Colonic mucosa (tissue), 4 donors: Measurements from ENCODE around the gene RNH1. TPM values are rescaled to one million over a fixed set of nuclear protein-coding genes. Genes with fewer than 3 reads are reported as not detected.
A peak's percentile ranks its signal among the peaks of the same experiment; 100 is the strongest.

Source experiments
- DNase-seq: peaks from one replicate; pipeline ENCODE4 v3.0.0-alpha.2; 2020
- H3K27ac ChIP-seq: fragments of 200-600 bp; one replicate; pipeline ENCODE4 v1.8.0; 2021
- H3K27me3 ChIP-seq: fragments of 200-600 bp; one replicate; pipeline ENCODE4 v1.8.0; 2021
- H3K36me3 ChIP-seq: fragments of 200-600 bp; one replicate; pipeline ENCODE4 v1.8.0; 2021
- H3K4me1 ChIP-seq: fragments of 200-600 bp; one replicate; pipeline ENCODE4 v1.8.0; 2021; ENCODE audit warnings: mild to moderate bottlenecking
- H3K4me3 ChIP-seq: fragments of 200-600 bp; one replicate; pipeline ENCODE4 v1.8.0; 2021
- H3K9ac ChIP-seq, 2 donors: one replicate each; pipeline ENCODE4 v1.7.0; 2013; ENCODE audit warnings: control low read depth in 2 of 2, low read depth in 2 of 2, low read length in 2 of 2
- H3K9me3 ChIP-seq: fragments of 200-600 bp; one replicate; pipeline ENCODE4 v1.8.0; 2021
- CTCF ChIP-seq: fragments of 200-600 bp; IDR thresholded peaks from one replicate; pipeline ENCODE4 v1.8.0; 2022; ENCODE audit warnings: antibody characterized with exemption, mild to moderate bottlenecking
- intact Hi-C: fragments of 100-400 bp; cut with DNase I; formaldehyde crosslinking; loops from one replicate; pipeline ENCODE4 v1.14.1; 2022
- total RNA-seq, 2 donors: library from RNA; stranded (reverse); fragmentation: NEBNext Ultra II Directional in 1 of 2; extraction: Animal tissue kit (Norgen Biotek cat#: 25700) in 1 of 2; gene quantifications; one replicate each; pipeline ENCODE4 v1.2.1, GENCODE V29; 2021
- donor health status: healthy.
- donor health status: DM: no; HTN: no; CAD: no.
- donor health status: DM: no; HTN: no; CAD: no.

Gene RNH1
- total RNA-seq, 2 donors from 2014 or later = 106 to 140 TPM

DNA sequence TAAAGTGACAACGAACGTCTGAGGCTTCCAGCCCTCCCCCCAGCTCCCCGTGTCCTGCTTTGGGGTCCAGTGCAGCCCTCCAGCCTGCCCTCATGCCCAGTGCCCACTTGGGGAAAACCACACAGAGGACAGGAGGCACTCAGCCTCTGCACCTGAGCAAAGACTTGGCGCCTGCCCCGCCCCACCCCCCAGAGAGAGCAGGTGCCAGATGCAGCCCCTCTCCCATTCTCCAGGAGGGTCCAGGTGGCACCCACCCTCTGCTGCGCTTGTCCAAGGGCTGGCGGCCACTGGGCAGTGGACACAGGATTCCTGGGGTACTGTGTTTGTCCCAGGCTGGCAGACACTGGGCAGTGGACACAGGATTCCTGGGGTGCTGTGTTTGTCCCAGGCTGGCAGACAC is 15.7 kb downstream of the RNH1 start:
- Histone ChIP-seq H3K36me3 (peaks cover 11% of the 10 kb centered on the region), H3K27me3 (no peaks in the 10 kb centered on the region)
- intact Hi-C loops = no loop called here

GRCh38 chr11:490930-491260 is 16.1 kb downstream of the RNH1 start:
- H3K36me3 ChIP-seq = peaks cover 11% of the 10 kb centered on the region
- TF ChIP-seq CTCF = no peak
- intact Hi-C loops = no loop called here
- no peak overlapping the region for H3K9ac ChIP-seq
- H3K27ac ChIP-seq = no peak overlapping the region
- H3K27me3 ChIP-seq = no peaks in the 10 kb centered on the region
- no peak overlapping the region for H3K4me3 ChIP-seq
- DNase-seq = no peak
- no peaks in the 10 kb centered on the region for H3K4me1 ChIP-seq
- H3K9me3 ChIP-seq = no peaks in the 10 kb centered on the region

More for the DNA sequence above, 15.7 kb downstream of the RNH1 start:
- H3K27ac ChIP-seq = no peak overlapping the region
- no peak overlapping the region for H3K4me3 ChIP-seq
- H3K9ac ChIP-seq = no peak overlapping the region
- no peaks in the 10 kb centered on the region for H3K4me1 ChIP-seq
- no peaks in the 10 kb centered on the region for H3K9me3 ChIP-seq
- DNase-seq = no peak
- TF ChIP-seq CTCF = no peak

GRCh38 chr11:490186-490929 is 16.7 kb downstream of the RNH1 start:
- TF ChIP-seq CTCF = no peak
- DNase-seq = no peak
- H3K36me3 ChIP-seq = peaks cover 11% of the 10 kb centered on the region

GRCh38 chr11:489610-490185 is 17.3 kb downstream of the RNH1 start:
- no peaks in the 10 kb centered on the region for H3K9me3 ChIP-seq
- peaks cover 6% of the 10 kb centered on the region for H3K36me3 ChIP-seq
- H3K4me1 ChIP-seq = no peaks in the 10 kb centered on the region
- H3K9ac ChIP-seq = no peak overlapping the region
- intact Hi-C loops = no loop called here
- no peaks in the 10 kb centered on the region for H3K27me3 ChIP-seq
- no peak overlapping the region for H3K4me3 ChIP-seq
- TF ChIP-seq CTCF = no peak
- DNase-seq = no peak
- H3K27ac ChIP-seq = no peak overlapping the region

More at GRCh38 chr11:490186-490929, 16.7 kb downstream of the RNH1 start:
- Histone ChIP-seq H3K9ac (no peak overlapping the region), H3K4me3 (no peak overlapping the region), H3K27me3 (no peaks in the 10 kb centered on the region), H3K9me3 (no peaks in the 10 kb centered on the region), H3K27ac (no peak overlapping the region), H3K4me1 (no peaks in the 10 kb centered on the region)
- intact Hi-C loops = no loop called here

- H3K9ac ChIP-seq = no peak overlapping the region
- intact Hi-C loops = no loop called here
- DNase-seq = peak; percentile 37
- TF ChIP-seq CTCF = no peak
- H3K27ac ChIP-seq = no peak overlapping the region
- H3K27me3 ChIP-seq = no peaks in the 10 kb centered on the region
- no peaks in the 10 kb centered on the region for H3K4me1 ChIP-seq
- no peak overlapping the region for H3K4me3 ChIP-seq
- no peaks in the 10 kb centered on the region for H3K36me3 ChIP-seq
- no peaks in the 10 kb centered on the region for H3K9me3 ChIP-seq
Observed at GRCh38 chr11:488992-489391, 18.1 kb downstream of the RNH1 start.
